ENCODE data around the gene CCDC110. TPM values are rescaled to one million over a fixed set of nuclear protein-coding genes. Genes with fewer than 3 reads are reported as not detected.

The CCDC110 gene
- total and polyA plus RNA-seq, 9 of the 15 experiments (the other 6 are each of a cell fraction or from before 2014, with no cell fraction given) = 0.04 to 0.35 (median 0.07) TPM; not detected in 4

DNA sequence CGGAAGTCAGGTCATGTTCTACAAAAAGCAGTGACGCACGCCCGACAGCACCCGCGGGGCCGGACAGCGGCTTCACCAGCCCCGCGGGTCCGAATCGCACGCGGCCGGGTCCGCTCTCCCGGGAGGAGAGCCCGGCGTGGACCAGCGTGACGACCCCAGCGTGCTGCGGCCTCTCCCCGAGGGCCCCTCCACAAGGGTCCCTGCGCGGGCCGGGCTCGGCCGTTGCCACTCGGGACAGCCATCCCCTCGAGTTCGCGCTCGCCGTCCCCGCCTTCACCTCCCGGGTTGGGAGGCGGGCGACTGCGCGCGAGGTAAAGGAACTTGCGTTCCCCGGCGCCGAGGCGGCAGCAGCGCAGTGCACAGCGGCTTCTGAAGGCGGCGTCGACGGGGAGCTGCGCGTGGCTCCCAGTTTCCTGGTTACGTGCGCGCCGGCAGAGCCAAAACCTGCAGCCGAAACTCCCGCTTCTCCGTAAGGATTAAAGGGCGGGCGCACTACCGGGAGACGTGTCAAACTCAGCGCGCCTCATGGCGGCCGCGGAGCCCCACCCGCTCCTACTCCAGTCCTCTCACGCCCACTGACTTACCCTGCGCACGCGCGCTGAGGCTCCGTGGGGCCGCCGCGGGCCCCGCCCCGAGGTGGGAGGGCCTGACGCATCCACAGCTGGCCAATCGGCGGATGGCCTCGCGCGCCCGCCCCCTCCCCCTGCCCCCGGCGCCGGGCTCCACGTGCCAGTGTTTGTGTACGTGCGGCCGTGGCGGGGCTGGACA lies 75.4 kb downstream of the CCDC110 start (continued):
- TF ChIP-seq, protein P1, sequence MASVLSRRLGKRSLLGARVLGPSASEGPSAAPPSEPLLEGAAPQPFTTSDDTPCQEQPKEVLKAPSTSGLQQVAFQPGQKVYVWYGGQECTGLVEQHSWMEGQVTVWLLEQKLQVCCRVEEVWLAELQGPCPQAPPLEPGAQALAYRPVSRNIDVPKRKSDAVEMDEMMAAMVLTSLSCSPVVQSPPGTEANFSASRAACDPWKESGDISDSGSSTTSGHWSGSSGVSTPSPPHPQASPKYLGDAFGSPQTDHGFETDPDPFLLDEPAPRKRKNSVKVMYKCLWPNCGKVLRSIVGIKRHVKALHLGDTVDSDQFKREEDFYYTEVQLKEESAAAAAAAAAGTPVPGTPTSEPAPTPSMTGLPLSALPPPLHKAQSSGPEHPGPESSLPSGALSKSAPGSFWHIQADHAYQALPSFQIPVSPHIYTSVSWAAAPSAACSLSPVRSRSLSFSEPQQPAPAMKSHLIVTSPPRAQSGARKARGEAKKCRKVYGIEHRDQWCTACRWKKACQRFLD (CRISPR knock-in tag; IDR thresholded peaks at IDR 0.05) = peak; percentile 78
- TF ChIP-seq ZNF766 (CRISPR knock-in tag; conservative IDR thresholded peaks at IDR 0.05) (0 out of 2 replicates have a peak, but pooled peaks have one; percentile 71), ETV6 (IDR thresholded peaks at IDR 0.05; ENCODE audit: borderline replicate concordance in 1 of 2, low read depth in 2 of 2, low read length in 1 of 2) (no peak), ETV6 (CRISPR knock-in tag; IDR thresholded peaks at IDR 0.05; ENCODE audit: borderline replicate concordance) (peak; percentile 87; the same call in 1 of the 2 replicates), RFX5 (IDR thresholded peaks at IDR 0.05; ENCODE audit: low read depth, low read length) (no peak), JUND (IDR thresholded peaks at IDR 0.05; ENCODE audit: borderline replicate concordance, low read depth, low read length) (peak; percentile 77; the same call in 1 of the 2 replicates), JUND (tag; IDR thresholded peaks at IDR 0.05; ENCODE audit: borderline replicate concordance, low read depth, low read length) (peak; percentile 6; the same call in 2 of the 3 replicates), ZNF444 (CRISPR knock-in tag; IDR thresholded peaks at IDR 0.05) (no peak), ESRRB (CRISPR knock-in tag; IDR thresholded peaks at IDR 0.05; ENCODE audit: borderline replicate concordance) (no peak), JUNB (CRISPR knock-in tag; conservative IDR thresholded peaks at IDR 0.05) (0 out of 2 replicates have a peak, but pooled peaks have one; percentile 9), PRPF4 (IDR thresholded peaks at IDR 0.05; ENCODE audit: insufficient read depth, low read depth, low read length, poor library complexity, severe bottlenecking) (peak; percentile 37), SRSF1 (IDR thresholded peaks at IDR 0.05; ENCODE audit: low read depth, low read length) (no peak), TOE1 (IDR thresholded peaks at IDR 0.05; ENCODE audit: borderline replicate concordance) (peak; percentile 54; the same call in 1 of the 2 replicates), TOE1 (CRISPR knock-in tag; IDR thresholded peaks at IDR 0.05; ENCODE audit: borderline replicate concordance, low read depth) (peak; percentile 44; the same call in 1 of the 2 replicates), POU5F1 (IDR thresholded peaks at IDR 0.05; ENCODE audit: borderline replicate concordance, low read depth, low read length, partially characterized antibody) (no peak), SPI1 (IDR thresholded peaks at IDR 0.05; ENCODE audit: borderline replicate concordance, low read depth, low read length) (no peak), SIN3A (IDR thresholded peaks at IDR 0.05; ENCODE audit: borderline replicate concordance in 2 of 2, control insufficient read depth in 1 of 2, low read depth in 2 of 2, low read length in 2 of 2) (peak; percentile 88 to 95; a peak in 3 of 4 replicates), BACH1 (tag; IDR thresholded peaks at IDR 0.05) (no peak)
- TF ChIP-seq, protein P2, sequence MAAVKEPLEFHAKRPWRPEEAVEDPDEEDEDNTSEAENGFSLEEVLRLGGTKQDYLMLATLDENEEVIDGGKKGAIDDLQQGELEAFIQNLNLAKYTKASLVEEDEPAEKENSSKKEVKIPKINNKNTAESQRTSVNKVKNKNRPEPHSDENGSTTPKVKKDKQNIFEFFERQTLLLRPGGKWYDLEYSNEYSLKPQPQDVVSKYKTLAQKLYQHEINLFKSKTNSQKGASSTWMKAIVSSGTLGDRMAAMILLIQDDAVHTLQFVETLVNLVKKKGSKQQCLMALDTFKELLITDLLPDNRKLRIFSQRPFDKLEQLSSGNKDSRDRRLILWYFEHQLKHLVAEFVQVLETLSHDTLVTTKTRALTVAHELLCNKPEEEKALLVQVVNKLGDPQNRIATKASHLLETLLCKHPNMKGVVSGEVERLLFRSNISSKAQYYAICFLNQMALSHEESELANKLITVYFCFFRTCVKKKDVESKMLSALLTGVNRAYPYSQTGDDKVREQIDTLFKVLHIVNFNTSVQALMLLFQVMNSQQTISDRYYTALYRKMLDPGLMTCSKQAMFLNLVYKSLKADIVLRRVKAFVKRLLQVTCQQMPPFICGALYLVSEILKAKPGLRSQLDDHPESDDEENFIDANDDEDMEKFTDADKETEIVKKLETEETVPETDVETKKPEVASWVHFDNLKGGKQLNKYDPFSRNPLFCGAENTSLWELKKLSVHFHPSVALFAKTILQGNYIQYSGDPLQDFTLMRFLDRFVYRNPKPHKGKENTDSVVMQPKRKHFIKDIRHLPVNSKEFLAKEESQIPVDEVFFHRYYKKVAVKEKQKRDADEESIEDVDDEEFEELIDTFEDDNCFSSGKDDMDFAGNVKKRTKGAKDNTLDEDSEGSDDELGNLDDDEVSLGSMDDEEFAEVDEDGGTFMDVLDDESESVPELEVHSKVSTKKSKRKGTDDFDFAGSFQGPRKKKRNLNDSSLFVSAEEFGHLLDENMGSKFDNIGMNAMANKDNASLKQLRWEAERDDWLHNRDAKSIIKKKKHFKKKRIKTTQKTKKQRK (IDR thresholded peaks at IDR 0.05; ENCODE audit: borderline replicate concordance, low read depth, low read length) = no peak
- TF ChIP-seq, protein P3, sequence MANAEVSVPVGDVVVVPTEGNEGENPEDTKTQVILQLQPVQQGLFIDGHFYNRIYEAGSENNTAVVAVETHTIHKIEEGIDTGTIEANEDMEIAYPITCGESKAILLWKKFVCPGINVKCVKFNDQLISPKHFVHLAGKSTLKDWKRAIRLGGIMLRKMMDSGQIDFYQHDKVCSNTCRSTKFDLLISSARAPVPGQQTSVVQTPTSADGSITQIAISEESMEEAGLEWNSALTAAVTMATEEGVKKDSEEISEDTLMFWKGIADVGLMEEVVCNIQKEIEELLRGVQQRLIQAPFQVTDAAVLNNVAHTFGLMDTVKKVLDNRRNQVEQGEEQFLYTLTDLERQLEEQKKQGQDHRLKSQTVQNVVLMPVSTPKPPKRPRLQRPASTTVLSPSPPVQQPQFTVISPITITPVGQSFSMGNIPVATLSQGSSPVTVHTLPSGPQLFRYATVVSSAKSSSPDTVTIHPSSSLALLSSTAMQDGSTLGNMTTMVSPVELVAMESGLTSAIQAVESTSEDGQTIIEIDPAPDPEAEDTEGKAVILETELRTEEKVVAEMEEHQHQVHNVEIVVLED (CRISPR knock-in tag; IDR thresholded peaks at IDR 0.05) = peak; percentile 58

Data from K562 (cell line).